GM12874 (cell line): ENCODE data around the gene PRR19.

Experiments
- CTCF ChIP-seq: IDR thresholded peaks from 2 replicates; pipeline ENCODE4 v1.5.1; 2011; ENCODE audit warnings: low read depth, mild to moderate bottlenecking, control low read depth, low read length, moderate library complexity; ENCODE audit not compliant: insufficient read depth

Gene PRR19

GRCh38 chr19:42270346-42271044 lies 31.4 kb upstream of the PRR19 start:
- TF ChIP-seq CTCF, result no peak

GRCh38 chr19:42271045-42271419 lies 30.9 kb upstream of the PRR19 start:
- no peak for TF ChIP-seq CTCF

GRCh38 chr19:42271861-42272534 lies 29.9 kb upstream of the PRR19 start:
- no peak for TF ChIP-seq CTCF

GRCh38 chr19:42272535-42272897 lies 29.4 kb upstream of the PRR19 start:
- TF ChIP-seq CTCF, result no peak

GRCh38 chr19:42272989-42273406 lies 28.9 kb upstream of the PRR19 start:
- no peak for TF ChIP-seq CTCF

- TF ChIP-seq CTCF, result no peak
These were observed 28.4 kb upstream of the PRR19 start for GRCh38 chr19:42273407-42274064.

GRCh38 chr19:42274065-42274682 lies 27.8 kb upstream of the PRR19 start:
- no peak for TF ChIP-seq CTCF
